HCT116 (cell line): Measurements from ENCODE around the gene ZFHX3.

ENCODE experiments used
- JUND ChIP-seq: IDR thresholded peaks from 2 replicates; pipeline ENCODE4 v1.6.1; 2012
- SRF ChIP-seq: IDR thresholded peaks from 2 replicates; pipeline ENCODE4 v1.6.1; 2012; ENCODE audit warnings: low read depth

DNA sequence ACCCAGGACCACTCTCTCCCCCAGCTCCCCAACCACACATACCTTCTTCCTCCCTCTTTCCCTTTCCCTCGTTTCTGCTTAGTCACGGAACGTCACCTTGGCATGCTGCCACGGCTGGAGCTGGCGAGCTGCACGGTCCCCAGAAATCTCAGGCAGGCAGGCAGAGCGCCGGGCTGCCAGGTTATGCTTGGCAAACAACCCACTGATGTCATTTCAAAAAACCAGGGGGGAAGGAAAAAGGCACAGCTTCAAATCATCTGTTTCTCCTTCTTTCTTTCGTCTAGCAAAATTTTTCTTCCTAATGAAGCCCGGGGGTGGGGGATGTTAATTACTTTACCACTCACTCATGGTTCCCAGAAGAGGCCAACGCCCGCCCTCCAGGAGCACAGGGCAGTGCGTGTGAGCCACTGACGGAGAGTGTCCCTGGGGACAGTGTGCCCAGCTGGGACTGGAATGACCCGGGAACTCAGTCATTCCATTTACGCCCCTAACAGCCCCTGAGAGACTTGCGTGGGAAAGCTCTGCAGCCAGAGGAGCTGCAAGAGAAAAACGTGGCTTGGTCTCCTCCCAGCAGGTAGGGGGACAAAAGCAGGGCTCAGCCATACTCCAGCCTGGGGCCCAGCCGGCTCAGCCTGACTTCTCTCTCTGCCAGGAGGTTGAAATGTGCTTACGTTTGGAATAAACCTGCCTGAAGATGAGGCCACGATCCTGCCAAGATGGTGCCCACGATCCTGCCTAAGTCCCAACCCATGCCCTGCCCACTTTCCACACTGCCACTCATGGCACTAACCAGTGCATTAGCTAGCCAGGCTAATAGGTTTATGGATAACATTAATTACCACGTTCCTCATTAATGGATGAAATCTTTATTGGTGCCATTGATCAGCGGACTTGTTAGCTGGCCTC lies 198.9 kb downstream of the ZFHX3 start:
- TF ChIP-seq SRF, result no peak
- no peak for TF ChIP-seq JUND
